GM11168 (cell line): ENCODE measurements around the gene BPI.
"Not testable (repeated sequence)": the region's sequence is repeated elsewhere in the genome, so short reads cannot be mapped to it uniquely, and the experiment has no call there.

ENCODE experiments used
- in situ Hi-C: fragments of 300-500 bp; cut with MboI; formaldehyde crosslinking; loops from one replicate; pipeline ENCODE4 v1.12.0; 2022; ENCODE audit warnings: low sequenced_read_pairs; ENCODE audit not compliant: unreplicated experiment

The BPI gene

GRCh38 chr20:38300438-38300837, 3.5 kb upstream of the BPI start:
- in situ Hi-C loops = no loop called here

- in situ Hi-C loops = no loop called here
These were observed 2.6 kb upstream of the BPI start for GRCh38 chr20:38301309-38301708.

GRCh38 chr20:38302786-38303185, 1.2 kb upstream of the BPI start:
- in situ Hi-C loops = no loop called here

- in situ Hi-C loops = no loop called here
These were observed 990 bp downstream of the BPI start for GRCh38 chr20:38304845-38305447.

GRCh38 chr20:38305541-38305940, 1.6 kb downstream of the BPI start:
- in situ Hi-C loops = no loop called here

- in situ Hi-C loops = no loop called here
These were observed 2.4 kb downstream of the BPI start for GRCh38 chr20:38306379-38306778.

GRCh38 chr20:38307371-38308046, 3.6 kb downstream of the BPI start:
- in situ Hi-C loops = no loop called here

- in situ Hi-C loops = no loop called here
These were observed 4.1 kb downstream of the BPI start for GRCh38 chr20:38308047-38308438.

GRCh38 chr20:38308447-38308846, 4.5 kb downstream of the BPI start:
- in situ Hi-C loops = no loop called here

GRCh38 chr20:38311091-38311490, 7.1 kb downstream of the BPI start:
- in situ Hi-C loops = no loop called here

GRCh38 chr20:38311491-38311890, 7.5 kb downstream of the BPI start:
- in situ Hi-C loops = no loop called here

- in situ Hi-C loops = no loop called here
These were observed 9.7 kb downstream of the BPI start for GRCh38 chr20:38313676-38314075.

- in situ Hi-C loops = not testable (repeated sequence)
These were observed 10.4 kb downstream of the BPI start for GRCh38 chr20:38314350-38314749.

GRCh38 chr20:38315290-38315966, 11.5 kb downstream of the BPI start:
- in situ Hi-C loops = no loop called here

- in situ Hi-C loops = no loop called here
These were observed 12.4 kb downstream of the BPI start for GRCh38 chr20:38316341-38316740.

GRCh38 chr20:38317422-38317821, 13.5 kb downstream of the BPI start:
- in situ Hi-C loops = no loop called here

- in situ Hi-C loops = no loop called here
These were observed 16.3 kb downstream of the BPI start for GRCh38 chr20:38320221-38320620.

- in situ Hi-C loops = no loop called here
These were observed 18.1 kb downstream of the BPI start for GRCh38 chr20:38321959-38322598.

- in situ Hi-C loops = no loop called here
These were observed 20.2 kb downstream of the BPI start for GRCh38 chr20:38324159-38324558.

GRCh38 chr20:38325167-38325566, 21.2 kb downstream of the BPI start:
- in situ Hi-C loops = no loop called here

GRCh38 chr20:38325905-38326304, 21.9 kb downstream of the BPI start:
- in situ Hi-C loops = no loop called here
